Loucy (cell line): ENCODE data around the gene APBA1.

Experiments
- H2AFZ ChIP-seq: fragments of 200-600 bp; sonication (generic); 2 replicates; pipeline ENCODE4 v1.6.0; 2016; ENCODE audit warnings: antibody characterized with exemption, mild to moderate bottlenecking, low read length, moderate library complexity
- H3F3A ChIP-seq: fragments of 200-600 bp; 2 replicates; pipeline ENCODE4 v1.6.0; 2016; ENCODE audit warnings: antibody characterized with exemption, low read depth, mild to moderate bottlenecking
- H3K27me3 ChIP-seq: fragments of 200-600 bp; sonication (generic); 2 replicates; pipeline ENCODE4 v1.6.1; 2014; ENCODE audit warnings: low read length, mild to moderate bottlenecking; ENCODE audit not compliant: insufficient read depth, poor library complexity, severe bottlenecking
- H3K36me3 ChIP-seq: fragments of 200-600 bp; sonication (generic); 2 replicates; pipeline ENCODE4 v1.6.1; 2016; ENCODE audit warnings: low read length; ENCODE audit not compliant: insufficient read depth
- H3K4me1 ChIP-seq: fragments of 200-600 bp; sonication (generic); 2 replicates; pipeline ENCODE4 v1.5.1; 2014; ENCODE audit warnings: low read length, mild to moderate bottlenecking; ENCODE audit not compliant: insufficient read depth, poor library complexity, severe bottlenecking
- H3K4me2 ChIP-seq: fragments of 200-600 bp; sonication (generic); 2 replicates; pipeline ENCODE4 v1.6.0; 2014; ENCODE audit warnings: antibody characterized with exemption, low read length, low read depth, mild to moderate bottlenecking; ENCODE audit not compliant: poor library complexity, severe bottlenecking
- H3K4me3 ChIP-seq: fragments of 200-600 bp; sonication (generic); 2 replicates; pipeline ENCODE4 v1.5.1; 2014; ENCODE audit warnings: low read length, mild to moderate bottlenecking, mixed read lengths; ENCODE audit not compliant: poor library complexity, severe bottlenecking
- H3K79me2 ChIP-seq: fragments of 200-600 bp; sonication (generic); 2 replicates; pipeline ENCODE4 v1.6.1; 2014; ENCODE audit warnings: low read length; ENCODE audit not compliant: insufficient read depth
- H3K9ac ChIP-seq: fragments of 200-600 bp; sonication (generic); 2 replicates; pipeline ENCODE4 v1.6.0; 2014; ENCODE audit warnings: mild to moderate bottlenecking, low read depth, low read length, moderate library complexity; ENCODE audit not compliant: poor library complexity, severe bottlenecking
- H3K9me2 ChIP-seq: fragments of 200-600 bp; sonication (generic); replicated peaks from 2 replicates; pipeline ENCODE4 v1.6.1; 2016; ENCODE audit warnings: low read depth, low read length, mixed read lengths
- H3K9me3 ChIP-seq: fragments of 200-600 bp; sonication (generic); 2 replicates; pipeline ENCODE4 v1.6.1; 2014; ENCODE audit warnings: mild to moderate bottlenecking, antibody characterized with exemption, low read length, low read depth; ENCODE audit not compliant: insufficient read depth
- H4K20me1 ChIP-seq: fragments of 200-600 bp; sonication (generic); 2 replicates; pipeline ENCODE4 v1.6.0; 2014; ENCODE audit warnings: antibody characterized with exemption, low read length, mild to moderate bottlenecking; ENCODE audit not compliant: insufficient read depth, poor library complexity, severe bottlenecking
- EZH2phosphoT487 ChIP-seq: fragments of 200-600 bp; IDR thresholded peaks from 2 replicates; pipeline ENCODE4 v1.6.1; 2018; ENCODE audit warnings: antibody characterized with exemption, mild to moderate bottlenecking, moderate library complexity, borderline replicate concordance
- TF ChIP-seq, protein P1 (sequence below): fragments of 200-600 bp; sonication (generic); conservative IDR thresholded peaks from 2 replicates; pipeline ENCODE4 v1.5.1; 2014; ENCODE audit warnings: mild to moderate bottlenecking, antibody characterized with exemption, low read length

Gene APBA1

DNA sequence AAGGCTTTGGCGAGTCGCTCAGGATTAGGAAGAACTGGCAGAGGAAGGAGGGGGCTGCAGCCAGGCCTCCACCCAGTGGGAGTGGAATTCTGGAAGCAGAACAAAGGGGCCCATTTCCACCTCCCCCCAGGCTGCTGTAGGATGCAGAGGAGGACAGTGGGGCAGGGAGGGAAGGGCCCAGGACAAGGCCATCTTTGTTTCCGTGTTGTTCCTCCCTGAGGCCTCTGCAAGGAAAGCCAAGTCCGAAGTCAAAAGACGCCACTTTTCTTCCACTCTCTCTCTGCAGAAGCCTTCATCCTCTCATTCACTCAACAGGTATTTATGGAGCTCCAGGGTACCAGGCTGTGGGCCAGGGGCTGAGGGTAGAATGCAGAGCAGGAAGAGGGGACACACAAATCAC is 276.5 kb downstream of the APBA1 start:
- Histone ChIP-seq H3K79me2 (no peaks in the 10 kb centered on the region), H3K9me3 (no peaks in the 10 kb centered on the region), H3K9ac (no peak overlapping the region), H3K4me1 (no peaks in the 10 kb centered on the region), H2AFZ (no peak overlapping the region), H3K36me3 (no peaks in the 10 kb centered on the region), H3K27me3 (no peaks in the 10 kb centered on the region), H4K20me1 (no peaks in the 10 kb centered on the region), H3K9me2 (no peaks in the 10 kb centered on the region), H3F3A (no peaks in the 10 kb centered on the region), H3K4me2 (no peak overlapping the region), H3K4me3 (no peak overlapping the region)
- TF ChIP-seq EZH2phosphoT487: no peak
- TF ChIP-seq, protein P1, sequence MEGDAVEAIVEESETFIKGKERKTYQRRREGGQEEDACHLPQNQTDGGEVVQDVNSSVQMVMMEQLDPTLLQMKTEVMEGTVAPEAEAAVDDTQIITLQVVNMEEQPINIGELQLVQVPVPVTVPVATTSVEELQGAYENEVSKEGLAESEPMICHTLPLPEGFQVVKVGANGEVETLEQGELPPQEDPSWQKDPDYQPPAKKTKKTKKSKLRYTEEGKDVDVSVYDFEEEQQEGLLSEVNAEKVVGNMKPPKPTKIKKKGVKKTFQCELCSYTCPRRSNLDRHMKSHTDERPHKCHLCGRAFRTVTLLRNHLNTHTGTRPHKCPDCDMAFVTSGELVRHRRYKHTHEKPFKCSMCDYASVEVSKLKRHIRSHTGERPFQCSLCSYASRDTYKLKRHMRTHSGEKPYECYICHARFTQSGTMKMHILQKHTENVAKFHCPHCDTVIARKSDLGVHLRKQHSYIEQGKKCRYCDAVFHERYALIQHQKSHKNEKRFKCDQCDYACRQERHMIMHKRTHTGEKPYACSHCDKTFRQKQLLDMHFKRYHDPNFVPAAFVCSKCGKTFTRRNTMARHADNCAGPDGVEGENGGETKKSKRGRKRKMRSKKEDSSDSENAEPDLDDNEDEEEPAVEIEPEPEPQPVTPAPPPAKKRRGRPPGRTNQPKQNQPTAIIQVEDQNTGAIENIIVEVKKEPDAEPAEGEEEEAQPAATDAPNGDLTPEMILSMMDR: no peak

- H3K79me2 ChIP-seq: no peaks in the 10 kb centered on the region
- no peaks in the 10 kb centered on the region for H3K27me3 ChIP-seq
- no peaks in the 10 kb centered on the region for H3K9me3 ChIP-seq
- TF ChIP-seq, protein P1: no peak
- no peak for TF ChIP-seq EZH2phosphoT487
- no peak overlapping the region for H3K4me2 ChIP-seq
- no peaks in the 10 kb centered on the region for H4K20me1 ChIP-seq
- H2AFZ ChIP-seq: no peak overlapping the region
- no peak overlapping the region for H3K4me3 ChIP-seq
- no peaks in the 10 kb centered on the region for H3K36me3 ChIP-seq
- H3K4me1 ChIP-seq: no peaks in the 10 kb centered on the region
- H3F3A ChIP-seq: no peaks in the 10 kb centered on the region
- no peak overlapping the region for H3K9ac ChIP-seq
- no peaks in the 10 kb centered on the region for H3K9me2 ChIP-seq
Observed at GRCh38 chr9:69393425-69393824, 278.7 kb downstream of the APBA1 start.

- Histone ChIP-seq H3F3A (no peaks in the 10 kb centered on the region), H3K36me3 (no peaks in the 10 kb centered on the region), H3K4me3 (no peak overlapping the region), H3K4me2 (no peak overlapping the region), H4K20me1 (no peaks in the 10 kb centered on the region), H3K9me2 (no peaks in the 10 kb centered on the region), H3K4me1 (no peaks in the 10 kb centered on the region), H2AFZ (no peak overlapping the region), H3K9ac (no peak overlapping the region), H3K79me2 (no peaks in the 10 kb centered on the region), H3K9me3 (no peaks in the 10 kb centered on the region), H3K27me3 (no peaks in the 10 kb centered on the region)
- TF ChIP-seq EZH2phosphoT487: no peak
- TF ChIP-seq, protein P1: no peak
Observed at GRCh38 chr9:69392826-69393225, 279.3 kb downstream of the APBA1 start.
